Measurements from ENCODE around the gene PFDN5.

Gene PFDN5

GRCh38 chr12:53295070-53295890 is at the start of gene PFDN5:
Gene PFDN5 (plus strand): TSS chr12:53295542. CDS start chr12:53295568, 26 bp downstream.
- DNase-seq = peak; percentile 60 to 64

- DNase-seq = peak; percentile 28 to 76
Measured at GRCh38 chr12:53251477-53252348, 43.6 kb upstream of the PFDN5 start.

- DNase-seq = no peak
Measured at GRCh38 chr12:53252349-53252916, 42.9 kb upstream of the PFDN5 start.

GRCh38 chr12:53253298-53253697 is 42.0 kb upstream of the PFDN5 start:
- no peak for DNase-seq

GRCh38 chr12:53254816-53255545 is 40.4 kb upstream of the PFDN5 start:
- no peak for DNase-seq

GRCh38 chr12:53255996-53256395 is 39.3 kb upstream of the PFDN5 start:
- DNase-seq = no peak

GRCh38 chr12:53258541-53259539 is 36.5 kb upstream of the PFDN5 start:
- no peak for DNase-seq

- DNase-seq = no peak
Measured at GRCh38 chr12:53259891-53260290, 35.5 kb upstream of the PFDN5 start.

GRCh38 chr12:53265783-53266182 is 29.6 kb upstream of the PFDN5 start:
- no peak for DNase-seq

GRCh38 chr12:53267306-53267998 is 27.9 kb upstream of the PFDN5 start:
- DNase-seq = no peak

GRCh38 chr12:53267999-53268629 is 27.2 kb upstream of the PFDN5 start, which contains the start of gene ESPL1:
Gene ESPL1 (plus strand): TSS chr12:53268299. CDS start chr12:53268767, 468 bp downstream.
- peak; percentile 54 to 81 for DNase-seq

- no peak for DNase-seq
Measured at GRCh38 chr12:53268630-53269562, 26.4 kb upstream of the PFDN5 start.

- no peak for DNase-seq
Measured at GRCh38 chr12:53274445-53274844, 20.9 kb upstream of the PFDN5 start.

GRCh38 chr12:53276511-53276910 is 18.8 kb upstream of the PFDN5 start:
- DNase-seq = no peak

- no peak for DNase-seq
Measured at GRCh38 chr12:53277981-53278380, 17.4 kb upstream of the PFDN5 start.

- no peak for DNase-seq
Measured at GRCh38 chr12:53279283-53279869, 16.0 kb upstream of the PFDN5 start.

GRCh38 chr12:53279888-53280498 is 15.3 kb upstream of the PFDN5 start:
- DNase-seq = no peak

- no peak for DNase-seq
Measured at GRCh38 chr12:53286448-53286847, 8.9 kb upstream of the PFDN5 start.
